Duodenal mucosa (tissue), 2 donors: Measurements from ENCODE around the gene MAGI1.

ENCODE experiments used
- H3K27ac ChIP-seq: one replicate; pipeline ENCODE4 v1.7.0; 2013; ENCODE audit warnings: low read depth, low read length
- H3K27me3 ChIP-seq, 2 donors: one replicate each; pipeline ENCODE4 v1.7.0; 2013; ENCODE audit warnings: low read length in 2 of 2, control low read depth in 1 of 2; ENCODE audit not compliant: insufficient read depth in 2 of 2, control insufficient read depth in 1 of 2
- H3K36me3 ChIP-seq, 2 donors: one replicate each; pipeline ENCODE4 v1.7.0; 2013; ENCODE audit warnings: low read length in 2 of 2, control low read depth in 1 of 2; ENCODE audit not compliant: insufficient read depth in 2 of 2, control insufficient read depth in 1 of 2
- H3K4me1 ChIP-seq, 2 donors: one replicate each; pipeline ENCODE4 v1.7.0; 2013; ENCODE audit warnings: low read length in 2 of 2, control low read depth in 1 of 2; ENCODE audit not compliant: insufficient read depth in 2 of 2, control insufficient read depth in 1 of 2
- H3K4me3 ChIP-seq, 2 donors: one replicate each; pipeline ENCODE4 v1.7.0; 2013; ENCODE audit warnings: low read length in 2 of 2, low read depth in 1 of 2
- H3K9ac ChIP-seq, 2 donors: one replicate each; pipeline ENCODE4 v1.7.0; 2013; ENCODE audit warnings: low read length in 2 of 2, low read depth in 1 of 2
- H3K9me3 ChIP-seq, 2 donors: one replicate each; pipeline ENCODE4 v1.7.0; 2013; ENCODE audit warnings: low read length in 2 of 2, control low read depth in 1 of 2; ENCODE audit not compliant: control insufficient read depth in 1 of 2

The MAGI1 gene

DNA sequence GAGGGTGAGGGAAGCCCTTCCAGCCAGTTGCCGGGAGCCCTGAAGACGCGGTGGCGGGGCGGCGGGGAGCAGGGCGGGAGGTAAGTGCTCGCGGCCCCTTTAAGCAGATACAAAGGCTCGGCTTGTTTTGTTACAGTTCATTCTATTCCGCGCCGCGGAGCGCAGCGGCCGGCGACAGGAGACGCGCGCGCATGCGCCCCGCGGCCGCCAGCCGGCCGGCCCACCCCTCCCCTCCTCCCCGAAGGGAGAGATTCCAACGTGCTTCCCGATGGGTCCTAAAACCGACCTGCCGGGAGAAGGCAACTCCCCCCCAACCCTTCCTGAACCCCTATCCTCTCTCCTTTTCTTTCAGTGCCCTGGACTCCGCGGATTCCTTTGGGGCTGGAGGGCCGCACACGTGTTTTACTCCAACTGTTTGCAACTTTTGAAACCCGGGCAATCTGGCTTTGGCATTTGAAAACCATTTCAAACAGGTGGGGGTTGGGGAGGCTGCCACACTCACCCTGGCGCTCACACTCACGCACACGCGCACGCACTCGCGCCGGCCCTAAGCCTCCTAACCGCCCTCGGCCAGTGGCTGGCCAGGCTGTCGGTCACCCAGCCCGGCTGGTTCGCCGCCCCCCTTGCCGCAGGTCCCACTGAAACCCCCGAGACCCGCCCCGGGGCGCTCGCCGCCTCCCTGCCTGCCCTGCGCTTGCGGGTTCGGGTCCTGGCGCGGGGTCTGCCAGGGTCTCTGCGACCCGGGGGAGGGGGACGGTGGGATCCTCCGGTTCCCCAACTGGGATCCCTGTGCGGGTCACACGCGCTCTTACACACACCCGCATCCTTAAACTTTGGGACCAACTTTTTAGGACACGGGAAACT is at the start of gene MAGI1:
TSS of gene MAGI1 (minus strand) at position 193 of the 864 bp plus-strand sequence. CDS start 610 bp downstream, outside the sequence.
- peaks cover 14 to 24% of the 10 kb centered on the region in 2 donors for H3K4me1 ChIP-seq
- no peaks in the 10 kb centered on the region for H3K27me3 ChIP-seq
- H3K4me3 ChIP-seq: peak within 1 kb of the TSS; percentile 92
- H3K9ac ChIP-seq: peak within 1 kb of the TSS; percentile 72 to 86
- H3K9me3 ChIP-seq: no peaks in the 10 kb centered on the region
- H3K36me3 ChIP-seq: no peaks in the 10 kb centered on the region
- H3K27ac ChIP-seq: peak within 1 kb of the TSS; percentile 83

DNA sequence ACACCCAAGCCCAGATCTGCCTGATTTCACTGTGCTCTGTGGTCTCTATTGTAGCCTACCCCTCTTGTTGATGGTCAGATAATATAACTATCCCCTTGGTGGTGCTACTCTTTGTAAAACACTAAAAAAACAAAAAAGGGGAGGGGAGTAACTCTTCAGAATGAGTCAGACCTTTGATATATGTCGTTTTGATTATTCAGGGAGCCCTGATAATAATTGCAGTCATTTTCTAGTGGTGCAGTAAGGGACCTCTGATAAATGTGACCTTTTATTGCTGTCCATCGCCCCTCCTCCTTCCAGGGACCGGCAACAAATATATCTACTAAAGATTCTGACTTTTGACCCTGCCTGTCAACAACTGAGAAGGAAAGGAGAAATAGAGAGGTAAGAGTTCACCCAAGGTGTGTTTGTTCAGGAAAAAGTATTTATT is 45.1 kb upstream of the MAGI1 start:
- no peaks in the 10 kb centered on the region for H3K36me3 ChIP-seq
- no peaks in the 10 kb centered on the region for H3K27me3 ChIP-seq
- H3K27ac ChIP-seq: no peak overlapping the region
- no peak overlapping the region for H3K9ac ChIP-seq
- H3K4me3 ChIP-seq: no peak overlapping the region
- peaks cover 10 to 11% of the 10 kb centered on the region in 2 donors for H3K4me1 ChIP-seq
- no peaks in the 10 kb centered on the region for H3K9me3 ChIP-seq

DNA sequence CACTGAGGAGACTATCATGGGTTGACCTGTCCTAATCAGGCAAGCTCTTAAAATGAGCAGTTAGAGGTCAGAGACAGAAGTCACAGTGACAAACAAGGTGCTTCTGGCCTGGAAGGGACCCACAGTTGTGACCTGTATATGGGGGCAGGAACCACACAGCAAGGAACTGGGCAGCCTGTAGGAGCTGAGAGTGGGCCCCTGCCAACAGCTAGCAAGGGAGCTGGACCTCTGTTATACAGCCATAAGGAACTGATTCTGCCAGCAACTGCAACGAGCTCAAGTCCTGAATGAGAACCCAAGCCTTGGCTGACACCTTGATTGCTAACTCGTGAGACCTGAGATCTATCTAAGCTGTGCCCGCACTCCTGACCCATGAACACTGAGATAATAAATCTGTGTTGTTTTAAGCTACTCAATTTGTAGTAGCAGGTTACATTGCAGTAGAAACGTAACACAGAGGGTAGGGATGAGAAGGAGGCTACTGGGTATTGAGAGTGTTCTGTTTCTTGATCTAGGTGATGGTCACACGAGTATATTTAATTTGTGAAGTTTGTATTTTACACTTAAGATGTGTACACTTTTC is 44.5 kb upstream of the MAGI1 start:
- H3K4me3 ChIP-seq: no peak overlapping the region
- peaks cover 10 to 11% of the 10 kb centered on the region in 2 donors for H3K4me1 ChIP-seq
- no peaks in the 10 kb centered on the region for H3K27me3 ChIP-seq
- no peak overlapping the region for H3K27ac ChIP-seq
- no peaks in the 10 kb centered on the region for H3K36me3 ChIP-seq
- H3K9ac ChIP-seq: no peak overlapping the region
- no peaks in the 10 kb centered on the region for H3K9me3 ChIP-seq

DNA sequence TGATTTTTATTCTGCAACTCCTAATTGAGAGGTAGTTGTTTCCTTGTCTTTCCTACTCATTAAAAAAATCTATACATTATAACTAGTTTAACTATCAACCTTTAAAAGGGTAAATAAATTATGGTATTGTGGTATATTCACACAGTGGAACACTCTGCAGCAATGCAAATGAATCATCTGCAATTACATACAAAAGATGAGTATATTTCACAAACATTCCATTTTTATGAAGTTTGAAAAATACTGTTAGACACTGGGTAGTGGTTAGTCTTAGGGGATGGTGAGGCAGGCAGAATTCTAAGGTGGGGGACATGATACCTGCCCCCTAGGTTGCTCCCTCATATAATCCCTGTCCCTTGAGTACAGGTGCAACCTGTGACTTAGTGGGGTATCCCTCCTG is 44.0 kb upstream of the MAGI1 start:
- Histone ChIP-seq H3K9me3 (no peaks in the 10 kb centered on the region), H3K4me1 (peaks cover 10 to 11% of the 10 kb centered on the region in 2 donors), H3K36me3 (no peaks in the 10 kb centered on the region), H3K27me3 (no peaks in the 10 kb centered on the region), H3K4me3 (no peak overlapping the region), H3K9ac (no peak overlapping the region), H3K27ac (no peak overlapping the region)

DNA sequence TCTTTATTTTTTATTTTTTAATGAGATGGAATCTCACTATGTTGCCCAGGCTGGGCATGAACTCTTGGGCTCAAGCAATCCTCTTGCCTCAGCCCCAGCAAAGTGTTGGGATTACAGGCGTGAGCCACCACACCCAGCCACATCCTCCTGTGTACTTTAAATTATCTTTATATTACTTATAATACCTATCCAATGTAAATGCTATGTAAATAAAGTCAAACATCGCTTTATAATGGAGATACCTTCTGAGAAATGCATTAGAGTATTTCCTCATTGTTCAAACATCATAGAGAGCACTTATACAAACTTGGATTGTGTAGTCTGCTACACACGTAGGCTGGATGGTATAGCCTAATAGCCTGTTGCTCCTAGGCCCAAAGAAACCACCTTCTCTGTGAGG is 41.4 kb upstream of the MAGI1 start:
- H3K4me3 ChIP-seq: no peak overlapping the region
- H3K9me3 ChIP-seq: no peaks in the 10 kb centered on the region
- no peak overlapping the region for H3K27ac ChIP-seq
- no peaks in the 10 kb centered on the region for H3K27me3 ChIP-seq
- H3K36me3 ChIP-seq: no peaks in the 10 kb centered on the region
- no peak overlapping the region for H3K9ac ChIP-seq
- peaks cover 10 to 11% of the 10 kb centered on the region in 2 donors for H3K4me1 ChIP-seq

DNA sequence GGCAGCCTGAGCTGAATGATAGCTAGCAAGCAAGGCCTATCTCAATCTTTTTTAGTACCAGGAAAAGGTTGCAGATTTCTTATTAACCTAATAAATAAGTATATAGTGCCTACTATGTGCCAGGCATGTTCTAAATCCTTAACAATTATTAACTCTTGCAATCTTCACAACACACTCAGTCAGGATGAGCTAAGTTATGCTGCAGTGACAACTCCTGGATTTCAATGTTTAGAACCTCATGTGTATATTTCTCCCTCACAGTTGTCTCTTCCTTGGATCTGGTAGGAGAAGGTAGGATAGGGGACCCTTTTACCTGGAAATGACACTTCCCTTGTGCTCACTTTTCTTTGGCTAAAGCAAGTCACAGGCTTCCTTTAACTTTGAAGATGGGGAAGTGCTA is 39.3 kb upstream of the MAGI1 start:
- Histone ChIP-seq H3K36me3 (no peaks in the 10 kb centered on the region), H3K27me3 (no peaks in the 10 kb centered on the region), H3K9ac (no peak overlapping the region), H3K9me3 (no peaks in the 10 kb centered on the region), H3K4me1 (peaks cover 0 to 2% of the 10 kb centered on the region in 2 donors), H3K4me3 (no peak overlapping the region), H3K27ac (no peak overlapping the region)

DNA sequence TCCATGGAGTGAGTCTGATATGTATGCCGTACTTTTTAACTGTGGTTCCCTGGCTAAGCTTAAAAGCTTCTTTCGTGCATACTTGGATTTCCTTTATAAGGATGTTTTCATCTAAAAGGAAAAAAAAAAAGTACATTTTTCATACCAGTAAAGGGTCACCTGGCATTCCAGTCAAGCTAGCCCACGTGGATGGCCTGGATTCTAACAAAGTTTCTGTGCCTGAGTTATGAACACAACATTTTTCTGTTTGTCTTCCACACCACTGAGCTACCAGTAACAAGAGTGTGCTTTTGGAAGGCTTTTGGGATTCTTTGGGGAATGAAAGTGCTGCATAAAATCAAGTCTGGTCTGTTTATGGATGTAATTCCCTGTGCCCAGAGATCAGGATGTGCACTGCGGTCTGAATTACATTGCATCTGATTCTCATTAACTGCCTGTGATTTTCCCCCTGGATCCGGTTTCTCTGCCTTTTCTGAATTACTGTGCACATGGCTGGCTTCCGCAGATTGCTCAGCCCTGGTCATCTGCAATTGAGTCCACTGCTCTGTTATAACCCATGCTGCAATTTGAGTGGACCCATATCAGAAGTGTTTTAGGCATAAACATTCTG is 38.2 kb upstream of the MAGI1 start:
- Histone ChIP-seq H3K27me3 (no peaks in the 10 kb centered on the region), H3K4me1 (no peaks in the 10 kb centered on the region), H3K36me3 (no peaks in the 10 kb centered on the region), H3K4me3 (no peak overlapping the region), H3K9ac (no peak overlapping the region), H3K27ac (no peak overlapping the region), H3K9me3 (no peaks in the 10 kb centered on the region)

DNA sequence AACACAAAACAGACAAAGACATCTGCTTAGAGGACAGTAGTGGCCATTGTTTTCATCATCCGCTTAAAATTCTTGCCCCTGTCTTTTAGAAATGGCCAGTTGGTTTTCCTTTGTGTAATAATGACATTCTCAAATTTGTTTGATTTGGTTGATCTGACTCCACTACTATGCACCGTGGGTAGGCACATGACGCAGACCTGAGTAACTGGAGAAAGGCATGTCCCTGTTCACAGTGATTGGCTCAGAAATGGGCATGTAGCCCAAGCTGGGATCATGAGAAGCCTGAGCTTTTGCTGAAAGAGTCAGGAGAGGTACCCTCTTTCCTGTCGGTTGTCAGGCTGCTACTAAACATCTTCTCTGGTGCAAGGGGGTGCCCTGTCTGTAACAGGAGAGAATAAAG is 36.6 kb upstream of the MAGI1 start:
- Histone ChIP-seq H3K4me1 (no peaks in the 10 kb centered on the region), H3K9ac (no peak overlapping the region), H3K9me3 (no peaks in the 10 kb centered on the region), H3K4me3 (no peak overlapping the region), H3K27me3 (no peaks in the 10 kb centered on the region), H3K36me3 (no peaks in the 10 kb centered on the region), H3K27ac (no peak overlapping the region)

DNA sequence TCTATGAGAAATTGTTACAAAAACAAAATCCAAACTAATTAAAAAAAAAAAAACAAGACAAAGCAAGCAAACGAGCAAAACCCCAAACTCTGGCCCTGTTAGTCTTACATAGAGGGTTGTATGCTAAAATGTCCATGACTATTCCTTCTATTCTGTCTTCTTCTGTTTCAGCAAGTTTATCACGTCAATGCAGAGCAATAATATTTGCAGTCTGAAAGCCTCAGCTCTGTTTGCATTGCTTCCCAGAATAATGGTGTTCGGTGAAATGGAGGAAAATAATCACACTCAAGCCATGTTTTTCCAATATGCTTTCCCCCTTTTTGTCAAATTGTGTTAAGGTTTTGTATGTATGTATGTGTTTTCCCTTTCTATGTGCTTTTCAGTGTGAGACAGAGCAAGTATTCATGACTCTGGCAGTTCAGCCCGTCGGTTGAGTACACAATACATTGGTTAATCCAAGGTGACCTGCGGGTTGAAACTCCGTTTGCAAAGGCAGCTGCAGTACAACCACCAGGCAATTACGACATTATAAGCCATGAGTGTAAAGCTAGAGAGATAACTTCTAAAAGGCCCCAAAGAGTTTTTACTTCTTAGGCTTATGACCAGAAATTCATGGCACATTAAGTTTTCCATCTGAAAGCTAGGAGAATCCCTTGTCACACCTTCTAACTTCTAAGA is 34.9 kb upstream of the MAGI1 start:
- H3K9ac ChIP-seq: no peak overlapping the region

DNA sequence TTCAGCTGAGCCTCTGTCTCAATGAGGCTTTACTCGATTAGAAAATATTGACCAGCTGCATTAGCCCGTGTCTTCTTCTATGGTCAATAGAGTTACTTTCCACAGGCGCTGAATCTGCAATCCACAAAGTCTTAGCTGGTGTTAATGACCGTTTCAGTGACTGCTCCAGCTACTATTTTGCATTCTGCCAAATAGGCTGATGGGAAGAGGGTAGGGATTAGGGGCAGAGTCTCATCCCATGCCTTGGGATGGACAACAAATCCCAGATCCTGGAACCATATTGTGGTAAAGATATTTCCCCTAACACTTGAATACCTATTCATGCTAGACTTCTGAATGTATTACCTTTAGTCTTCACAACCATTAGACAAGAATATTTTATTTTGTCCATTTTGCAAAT is 29.5 kb upstream of the MAGI1 start:
- H3K27ac ChIP-seq: no peak overlapping the region
- H3K4me3 ChIP-seq: no peak overlapping the region
- H3K4me1 ChIP-seq: no peaks in the 10 kb centered on the region
- H3K9ac ChIP-seq: no peak overlapping the region
- no peaks in the 10 kb centered on the region for H3K9me3 ChIP-seq
- H3K36me3 ChIP-seq: no peaks in the 10 kb centered on the region
- no peaks in the 10 kb centered on the region for H3K27me3 ChIP-seq

More for the DNA sequence above, 34.9 kb upstream of the MAGI1 start:
- no peaks in the 10 kb centered on the region for H3K9me3 ChIP-seq
- H3K4me3 ChIP-seq: no peak overlapping the region
- H3K27ac ChIP-seq: no peak overlapping the region
- H3K4me1 ChIP-seq: no peaks in the 10 kb centered on the region
- H3K36me3 ChIP-seq: no peaks in the 10 kb centered on the region
- no peaks in the 10 kb centered on the region for H3K27me3 ChIP-seq
